Measurements from ENCODE around the gene CCR8. TPM values are rescaled to one million over a fixed set of nuclear protein-coding genes. Genes with fewer than 3 reads are reported as not detected.

Gene CCR8
- polyA plus RNA-seq, 4 donors: 0.09 TPM; not detected in 3

- Histone ChIP-seq H3K4me3 (ENCODE audit: low read depth in 1 of 3, low read length in 3 of 3) (no peak overlapping the region), H3K36me3 (ENCODE audit: control insufficient read depth in 3 of 3, insufficient read depth in 2 of 3, low read depth in 1 of 3, low read length in 3 of 3) (no peaks in the 10 kb centered on the region), H3K27me3 (ENCODE audit: control insufficient read depth in 3 of 3, insufficient read depth in 3 of 3, low read length in 3 of 3) (no peaks in the 10 kb centered on the region), H3K9me3 (ENCODE audit: control insufficient read depth in 2 of 2, insufficient read depth in 1 of 2, low read depth in 1 of 2, low read length in 1 of 2) (peaks cover 0 to 16% of the 10 kb centered on the region in 2 donors), H3K4me1 (ENCODE audit: control insufficient read depth in 3 of 3, insufficient read depth in 2 of 3, low read depth in 1 of 3, low read length in 2 of 3) (no peaks in the 10 kb centered on the region), H3K27ac (ENCODE audit: low read depth in 1 of 3, low read length in 2 of 3) (no peak overlapping the region)
- DNase-seq: no peak
- 85 to 89% (median 88%) methylated on average over 4 of the region's 4 CpGs for WGBS, 3 donors
- FAIRE-seq: no peak
Observed at GRCh38 chr3:39296197-39297077, 33.1 kb upstream of the CCR8 start.

- H3K4me1 ChIP-seq (ENCODE audit: control insufficient read depth in 3 of 3, insufficient read depth in 2 of 3, low read depth in 1 of 3, low read length in 2 of 3): no peaks in the 10 kb centered on the region
- no peaks in the 10 kb centered on the region for H3K36me3 ChIP-seq (ENCODE audit: control insufficient read depth in 3 of 3, insufficient read depth in 2 of 3, low read depth in 1 of 3, low read length in 3 of 3)
- no peak overlapping the region for H3K4me3 ChIP-seq (ENCODE audit: low read depth in 1 of 3, low read length in 3 of 3)
- no peak overlapping the region for H3K27ac ChIP-seq (ENCODE audit: low read depth in 1 of 3, low read length in 2 of 3)
- no peaks in the 10 kb centered on the region for H3K27me3 ChIP-seq (ENCODE audit: control insufficient read depth in 3 of 3, insufficient read depth in 3 of 3, low read length in 3 of 3)
- DNase-seq: no peak
- peaks cover 0 to 21% of the 10 kb centered on the region in 2 donors for H3K9me3 ChIP-seq (ENCODE audit: control insufficient read depth in 2 of 2, insufficient read depth in 1 of 2, low read depth in 1 of 2, low read length in 1 of 2)
- peak; percentile 23 for FAIRE-seq
Observed at GRCh38 chr3:39299279-39299678, 30.2 kb upstream of the CCR8 start.

GRCh38 chr3:39302178-39302577 lies 27.3 kb upstream of the CCR8 start:
- FAIRE-seq (no peak), DNase-seq (no peak)
- H3K4me3 ChIP-seq (ENCODE audit: low read depth in 1 of 3, low read length in 3 of 3): no peak overlapping the region
- H3K4me1 ChIP-seq (ENCODE audit: control insufficient read depth in 3 of 3, insufficient read depth in 2 of 3, low read depth in 1 of 3, low read length in 2 of 3): no peaks in the 10 kb centered on the region
- no peak overlapping the region for H3K27ac ChIP-seq (ENCODE audit: low read depth in 1 of 3, low read length in 2 of 3)
- 91 to 93% (median 91%) methylated on average over 2 of the region's 2 CpGs for WGBS, 3 donors
- no peaks in the 10 kb centered on the region for H3K36me3 ChIP-seq (ENCODE audit: control insufficient read depth in 3 of 3, insufficient read depth in 2 of 3, low read depth in 1 of 3, low read length in 3 of 3)
- no peaks in the 10 kb centered on the region for H3K27me3 ChIP-seq (ENCODE audit: control insufficient read depth in 3 of 3, insufficient read depth in 3 of 3, low read length in 3 of 3)
- peaks cover 0 to 31% of the 10 kb centered on the region in 2 donors for H3K9me3 ChIP-seq (ENCODE audit: control insufficient read depth in 2 of 2, insufficient read depth in 1 of 2, low read depth in 1 of 2, low read length in 1 of 2)

- H3K4me1 ChIP-seq (ENCODE audit: control insufficient read depth in 3 of 3, insufficient read depth in 2 of 3, low read depth in 1 of 3, low read length in 2 of 3): no peaks in the 10 kb centered on the region
- FAIRE-seq: no peak
Observed at GRCh38 chr3:39313289-39313688, 16.2 kb upstream of the CCR8 start.

GRCh38 chr3:39315420-39315819 lies 14.1 kb upstream of the CCR8 start:
- Histone ChIP-seq H3K4me3 (ENCODE audit: low read depth in 1 of 3, low read length in 3 of 3) (no peak overlapping the region), H3K4me1 (ENCODE audit: control insufficient read depth in 3 of 3, insufficient read depth in 2 of 3, low read depth in 1 of 3, low read length in 2 of 3) (no peaks in the 10 kb centered on the region), H3K36me3 (ENCODE audit: control insufficient read depth in 3 of 3, insufficient read depth in 2 of 3, low read depth in 1 of 3, low read length in 3 of 3) (no peaks in the 10 kb centered on the region), H3K9me3 (ENCODE audit: control insufficient read depth in 2 of 2, insufficient read depth in 1 of 2, low read depth in 1 of 2, low read length in 1 of 2) (peaks cover 0 to 26% of the 10 kb centered on the region in 2 donors), H3K27me3 (ENCODE audit: control insufficient read depth in 3 of 3, insufficient read depth in 3 of 3, low read length in 3 of 3) (no peaks in the 10 kb centered on the region), H3K27ac (ENCODE audit: low read depth in 1 of 3, low read length in 2 of 3) (no peak overlapping the region)
- WGBS, 3 donors: 81 to 100% (median 85%) methylated on average over 1 of the region's 1 CpG
- FAIRE-seq: no peak
- no peak for DNase-seq

More at GRCh38 chr3:39313289-39313688, 16.2 kb upstream of the CCR8 start:
- Histone ChIP-seq H3K27me3 (ENCODE audit: control insufficient read depth in 3 of 3, insufficient read depth in 3 of 3, low read length in 3 of 3) (no peaks in the 10 kb centered on the region), H3K36me3 (ENCODE audit: control insufficient read depth in 3 of 3, insufficient read depth in 2 of 3, low read depth in 1 of 3, low read length in 3 of 3) (no peaks in the 10 kb centered on the region), H3K27ac (ENCODE audit: low read depth in 1 of 3, low read length in 2 of 3) (no peak overlapping the region), H3K9me3 (ENCODE audit: control insufficient read depth in 2 of 2, insufficient read depth in 1 of 2, low read depth in 1 of 2, low read length in 1 of 2) (peaks cover 0 to 26% of the 10 kb centered on the region in 2 donors), H3K4me3 (ENCODE audit: low read depth in 1 of 3, low read length in 3 of 3) (no peak overlapping the region)
- DNase-seq: no peak

- Histone ChIP-seq H3K9me3 (ENCODE audit: control insufficient read depth in 2 of 2, insufficient read depth in 1 of 2, low read depth in 1 of 2, low read length in 1 of 2) (peaks cover 0 to 26% of the 10 kb centered on the region in 2 donors), H3K4me1 (ENCODE audit: control insufficient read depth in 3 of 3, insufficient read depth in 2 of 3, low read depth in 1 of 3, low read length in 2 of 3) (no peaks in the 10 kb centered on the region), H3K4me3 (ENCODE audit: low read depth in 1 of 3, low read length in 3 of 3) (no peak overlapping the region), H3K27me3 (ENCODE audit: control insufficient read depth in 3 of 3, insufficient read depth in 3 of 3, low read length in 3 of 3) (no peaks in the 10 kb centered on the region), H3K27ac (ENCODE audit: low read depth in 1 of 3, low read length in 2 of 3) (peak overlapping the region in 1 of 3 donors; percentile 21), H3K36me3 (ENCODE audit: control insufficient read depth in 3 of 3, insufficient read depth in 2 of 3, low read depth in 1 of 3, low read length in 3 of 3) (no peaks in the 10 kb centered on the region)
- FAIRE-seq (peak; percentile 68), DNase-seq (peak; percentile 85 to 95)
- 15 to 67% (median 28%) methylated on average over 2 of the region's 2 CpGs for WGBS, 3 donors
Observed at GRCh38 chr3:39317571-39318169, 11.8 kb upstream of the CCR8 start.

- 18 to 46% (median 28%) methylated on average over 1 of the region's 1 CpG for WGBS, 3 donors
- Histone ChIP-seq H3K9me3 (ENCODE audit: control insufficient read depth in 2 of 2, insufficient read depth in 1 of 2, low read depth in 1 of 2, low read length in 1 of 2) (peaks cover 0 to 26% of the 10 kb centered on the region in 2 donors), H3K4me1 (ENCODE audit: control insufficient read depth in 3 of 3, insufficient read depth in 2 of 3, low read depth in 1 of 3, low read length in 2 of 3) (no peaks in the 10 kb centered on the region), H3K27ac (ENCODE audit: low read depth in 1 of 3, low read length in 2 of 3) (peak overlapping the region in 1 of 3 donors; percentile 9), H3K4me3 (ENCODE audit: low read depth in 1 of 3, low read length in 3 of 3) (no peak overlapping the region), H3K36me3 (ENCODE audit: control insufficient read depth in 3 of 3, insufficient read depth in 2 of 3, low read depth in 1 of 3, low read length in 3 of 3) (no peaks in the 10 kb centered on the region), H3K27me3 (ENCODE audit: control insufficient read depth in 3 of 3, insufficient read depth in 3 of 3, low read length in 3 of 3) (no peaks in the 10 kb centered on the region)
- FAIRE-seq: no peak
- DNase-seq: peak; percentile 42 to 71
Observed at GRCh38 chr3:39318301-39318700, 11.2 kb upstream of the CCR8 start.

GRCh38 chr3:39319249-39319648 lies 10.3 kb upstream of the CCR8 start:
- no peak overlapping the region for H3K27ac ChIP-seq (ENCODE audit: low read depth in 1 of 3, low read length in 2 of 3)
- FAIRE-seq (no peak), DNase-seq (no peak)
- no peak overlapping the region for H3K4me3 ChIP-seq (ENCODE audit: low read depth in 1 of 3, low read length in 3 of 3)
- no peaks in the 10 kb centered on the region for H3K27me3 ChIP-seq (ENCODE audit: control insufficient read depth in 3 of 3, insufficient read depth in 3 of 3, low read length in 3 of 3)
- H3K36me3 ChIP-seq (ENCODE audit: control insufficient read depth in 3 of 3, insufficient read depth in 2 of 3, low read depth in 1 of 3, low read length in 3 of 3): no peaks in the 10 kb centered on the region
- H3K9me3 ChIP-seq (ENCODE audit: control insufficient read depth in 2 of 2, insufficient read depth in 1 of 2, low read depth in 1 of 2, low read length in 1 of 2): peaks cover 0 to 24% of the 10 kb centered on the region in 2 donors
- no peaks in the 10 kb centered on the region for H3K4me1 ChIP-seq (ENCODE audit: control insufficient read depth in 3 of 3, insufficient read depth in 2 of 3, low read depth in 1 of 3, low read length in 2 of 3)
